DOHH2 (cell line): ENCODE data around the gene CIAPIN1.

ENCODE experiments used
- EZH2phosphoT487 ChIP-seq: fragments of 200-600 bp; sonication (generic); IDR thresholded peaks from 2 replicates; pipeline ENCODE4 v1.6.1; 2017; ENCODE audit warnings: borderline replicate concordance, mild to moderate bottlenecking, antibody characterized with exemption, low read length, moderate library complexity, mixed read lengths
- TF ChIP-seq, protein P1 (sequence below): fragments of 200-600 bp; sonication (generic); IDR thresholded peaks from one replicate; pipeline ENCODE4 v1.5.1; 2014; ENCODE audit warnings: antibody characterized with exemption, mild to moderate bottlenecking, low read depth, low read length; ENCODE audit not compliant: poor library complexity, severe bottlenecking

- TF ChIP-seq, protein P1, sequence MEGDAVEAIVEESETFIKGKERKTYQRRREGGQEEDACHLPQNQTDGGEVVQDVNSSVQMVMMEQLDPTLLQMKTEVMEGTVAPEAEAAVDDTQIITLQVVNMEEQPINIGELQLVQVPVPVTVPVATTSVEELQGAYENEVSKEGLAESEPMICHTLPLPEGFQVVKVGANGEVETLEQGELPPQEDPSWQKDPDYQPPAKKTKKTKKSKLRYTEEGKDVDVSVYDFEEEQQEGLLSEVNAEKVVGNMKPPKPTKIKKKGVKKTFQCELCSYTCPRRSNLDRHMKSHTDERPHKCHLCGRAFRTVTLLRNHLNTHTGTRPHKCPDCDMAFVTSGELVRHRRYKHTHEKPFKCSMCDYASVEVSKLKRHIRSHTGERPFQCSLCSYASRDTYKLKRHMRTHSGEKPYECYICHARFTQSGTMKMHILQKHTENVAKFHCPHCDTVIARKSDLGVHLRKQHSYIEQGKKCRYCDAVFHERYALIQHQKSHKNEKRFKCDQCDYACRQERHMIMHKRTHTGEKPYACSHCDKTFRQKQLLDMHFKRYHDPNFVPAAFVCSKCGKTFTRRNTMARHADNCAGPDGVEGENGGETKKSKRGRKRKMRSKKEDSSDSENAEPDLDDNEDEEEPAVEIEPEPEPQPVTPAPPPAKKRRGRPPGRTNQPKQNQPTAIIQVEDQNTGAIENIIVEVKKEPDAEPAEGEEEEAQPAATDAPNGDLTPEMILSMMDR: no peak
- TF ChIP-seq EZH2phosphoT487: no peak
Measured at GRCh38 chr16:57479976-57480753, 33.0 kb upstream of the CIAPIN1 start.
